Left forelimb (tissue), 1 donor: Measurements from ENCODE around the gene NOVA1.

Experiments
- DNase-seq: peaks from one replicate; pipeline ENCODE4 v3.0.0-alpha.2; 2018; ENCODE audit warnings: low spot score

The NOVA1 gene

GRCh38 chr14:26593357-26593756 lies 4.5 kb downstream of the NOVA1 start:
- DNase-seq: no peak

- no peak for DNase-seq
Observed at GRCh38 chr14:26589925-26590324, 7.9 kb downstream of the NOVA1 start.

GRCh38 chr14:26577711-26578110 lies 20.1 kb downstream of the NOVA1 start:
- DNase-seq: no peak

GRCh38 chr14:26554069-26554772 lies 43.6 kb downstream of the NOVA1 start:
- no peak for DNase-seq

GRCh38 chr14:26549571-26549970 lies 48.3 kb downstream of the NOVA1 start:
- no peak for DNase-seq

- DNase-seq: no peak
Observed at GRCh38 chr14:26548406-26548805, 49.4 kb downstream of the NOVA1 start.

GRCh38 chr14:26538176-26538575 lies 59.7 kb downstream of the NOVA1 start:
- no peak for DNase-seq

GRCh38 chr14:26531894-26532293 lies 65.9 kb downstream of the NOVA1 start:
- no peak for DNase-seq

GRCh38 chr14:26528415-26529182 lies 69.2 kb downstream of the NOVA1 start:
- DNase-seq: no peak

GRCh38 chr14:26527095-26527494 lies 70.7 kb downstream of the NOVA1 start:
- DNase-seq: no peak

- no peak for DNase-seq
Observed at GRCh38 chr14:26526137-26526536, 71.7 kb downstream of the NOVA1 start.

- no peak for DNase-seq
Observed at GRCh38 chr14:26525085-26525484, 72.7 kb downstream of the NOVA1 start.

GRCh38 chr14:26522967-26523366 lies 74.9 kb downstream of the NOVA1 start:
- DNase-seq: no peak

- no peak for DNase-seq
Observed at GRCh38 chr14:26517771-26518170, 80.1 kb downstream of the NOVA1 start.

GRCh38 chr14:26500028-26500427 lies 97.8 kb downstream of the NOVA1 start:
- DNase-seq: no peak

- DNase-seq: no peak
Observed at GRCh38 chr14:26499546-26499945, 98.3 kb downstream of the NOVA1 start.

GRCh38 chr14:26486922-26487321 lies 110.9 kb downstream of the NOVA1 start:
- DNase-seq: no peak

GRCh38 chr14:26484562-26484961 lies 113.3 kb downstream of the NOVA1 start:
- no peak for DNase-seq

GRCh38 chr14:26478967-26479366 lies 118.9 kb downstream of the NOVA1 start:
- no peak for DNase-seq

- no peak for DNase-seq
Observed at GRCh38 chr14:26466862-26467261, 131.0 kb downstream of the NOVA1 start.

- DNase-seq: no peak
Observed at GRCh38 chr14:26463136-26463535, 134.7 kb downstream of the NOVA1 start.

GRCh38 chr14:26454105-26454504 lies 143.7 kb downstream of the NOVA1 start:
- no peak for DNase-seq

GRCh38 chr14:26448181-26448855 lies 149.5 kb downstream of the NOVA1 start:
- no peak for DNase-seq
